ENCODE measurements around the gene BCAR3.
A peak's percentile ranks its signal among the peaks of the same experiment; 100 is the strongest.
"Not testable (repeated sequence)": the region's sequence is repeated elsewhere in the genome, so short reads cannot be mapped to it uniquely, and the experiment has no call there.

The BCAR3 gene

GRCh38 chr1:93676427-93676826, 5.2 kb downstream of the BCAR3 start:
- Histone ChIP-seq H2BK12ac (ENCODE audit: low read length in 2 of 2) (peak overlapping the region; percentile 38 to 69), H3K27ac (ENCODE audit: low read length, poor library complexity, severe bottlenecking) (no peak overlapping the region), H3K4me3 (ENCODE audit: insufficient read depth in 1 of 2, low read depth in 1 of 2, low read length in 2 of 2) (no peak overlapping the region), H3K9ac (ENCODE audit: low read length) (no peak overlapping the region), H3K79me1 (replicated peaks; ENCODE audit: low read length, poor library complexity, severe bottlenecking) (peaks cover 5% of the 10 kb centered on the region), H4K8ac (ENCODE audit: low read length) (peak overlapping the region; percentile 35), H3K27me3 (ENCODE audit: control insufficient read depth in 1 of 2, insufficient read depth in 1 of 2, low read length in 2 of 2) (no peaks in the 10 kb centered on the region), H3K4me2 (ENCODE audit: low read length, poor library complexity, severe bottlenecking) (no peak overlapping the region), H3K9me3 (ENCODE audit: control insufficient read depth, low read length) (no peaks in the 10 kb centered on the region), H3K23ac (ENCODE audit: low read length in 2 of 2) (no peak overlapping the region), H2BK120ac (ENCODE audit: low read depth, low read length) (no peak overlapping the region), H3K4ac (ENCODE audit: low read depth in 1 of 2, low read length in 2 of 2) (peak overlapping the region in 1 of 2 experiments; percentile 6), H2AFZ (ENCODE audit: low read depth, low read length) (no peak overlapping the region), H2BK5ac (ENCODE audit: low read depth, low read length, poor library complexity, severe bottlenecking) (no peak overlapping the region), H3K14ac (ENCODE audit: low read length in 2 of 2) (no peak overlapping the region), H4K91ac (ENCODE audit: low read length) (no peak overlapping the region), H3K18ac (ENCODE audit: low read depth in 1 of 2, low read length in 2 of 2) (peak overlapping the region in 1 of 2 experiments; percentile 83), H2AK5ac (ENCODE audit: low read length, severe bottlenecking) (no peak overlapping the region), H2BK15ac (ENCODE audit: low read depth, poor library complexity, severe bottlenecking) (no peak overlapping the region), H3K36me3 (ENCODE audit: control insufficient read depth in 1 of 2, insufficient read depth in 2 of 2, low read depth in 1 of 2, low read length in 2 of 2) (peaks cover 21 to 60% of the 10 kb centered on the region in 2 experiments), H3K4me1 (ENCODE audit: control insufficient read depth, insufficient read depth, low read depth, low read length) (peaks cover 26% of the 10 kb centered on the region)
- DNase-seq: no peak
- WGBS: 90% methylated on average over 6 of the region's 6 CpGs

GRCh38 chr1:93675931-93676330, 5.7 kb downstream of the BCAR3 start:
- Histone ChIP-seq H3K4me2 (ENCODE audit: low read length, poor library complexity, severe bottlenecking) (no peak overlapping the region), H3K4ac (ENCODE audit: low read depth in 1 of 2, low read length in 2 of 2) (no peak overlapping the region), H3K36me3 (ENCODE audit: control insufficient read depth in 1 of 2, insufficient read depth in 2 of 2, low read depth in 1 of 2, low read length in 2 of 2) (peaks cover 21 to 65% of the 10 kb centered on the region in 2 experiments), H2AK5ac (ENCODE audit: low read length, severe bottlenecking) (no peak overlapping the region), H3K4me3 (ENCODE audit: insufficient read depth in 1 of 2, low read depth in 1 of 2, low read length in 2 of 2) (no peak overlapping the region), H4K91ac (ENCODE audit: low read length) (no peak overlapping the region), H3K23ac (ENCODE audit: low read length in 2 of 2) (no peak overlapping the region), H3K79me1 (replicated peaks; ENCODE audit: low read length, poor library complexity, severe bottlenecking) (peaks cover 5% of the 10 kb centered on the region), H4K8ac (ENCODE audit: low read length) (no peak overlapping the region), H3K27ac (ENCODE audit: low read length, poor library complexity, severe bottlenecking) (no peak overlapping the region), H3K14ac (ENCODE audit: low read length in 2 of 2) (peak overlapping the region in 1 of 2 experiments; percentile 35), H2BK15ac (ENCODE audit: low read depth, poor library complexity, severe bottlenecking) (peak overlapping the region; percentile 13), H2AFZ (ENCODE audit: low read depth, low read length) (no peak overlapping the region), H2BK12ac (ENCODE audit: low read length in 2 of 2) (peak overlapping the region; percentile 38 to 69), H3K27me3 (ENCODE audit: control insufficient read depth in 1 of 2, insufficient read depth in 1 of 2, low read length in 2 of 2) (no peaks in the 10 kb centered on the region), H2BK5ac (ENCODE audit: low read depth, low read length, poor library complexity, severe bottlenecking) (no peak overlapping the region), H3K4me1 (ENCODE audit: control insufficient read depth, insufficient read depth, low read depth, low read length) (peaks cover 26% of the 10 kb centered on the region), H3K9me3 (ENCODE audit: control insufficient read depth, low read length) (no peaks in the 10 kb centered on the region), H3K9ac (ENCODE audit: low read length) (no peak overlapping the region), H3K18ac (ENCODE audit: low read depth in 1 of 2, low read length in 2 of 2) (peak overlapping the region in 1 of 2 experiments; percentile 83), H2BK120ac (ENCODE audit: low read depth, low read length) (no peak overlapping the region)
- peak; percentile 45 for DNase-seq
- 72% methylated on average over 5 of the region's 5 CpGs for WGBS

GRCh38 chr1:93675271-93675670, 6.4 kb downstream of the BCAR3 start:
- H2BK5ac ChIP-seq (ENCODE audit: low read depth, low read length, poor library complexity, severe bottlenecking): no peak overlapping the region
- no peak overlapping the region for H4K91ac ChIP-seq (ENCODE audit: low read length)
- no peak overlapping the region for H2BK12ac ChIP-seq (ENCODE audit: low read length in 2 of 2)
- H3K36me3 ChIP-seq (ENCODE audit: control insufficient read depth in 1 of 2, insufficient read depth in 2 of 2, low read depth in 1 of 2, low read length in 2 of 2): peaks cover 21 to 71% of the 10 kb centered on the region in 2 experiments
- H3K4me2 ChIP-seq (ENCODE audit: low read length, poor library complexity, severe bottlenecking): no peak overlapping the region
- H2AFZ ChIP-seq (ENCODE audit: low read depth, low read length): no peak overlapping the region
- H3K27me3 ChIP-seq (ENCODE audit: control insufficient read depth in 1 of 2, insufficient read depth in 1 of 2, low read length in 2 of 2): no peaks in the 10 kb centered on the region
- H3K4me1 ChIP-seq (ENCODE audit: control insufficient read depth, insufficient read depth, low read depth, low read length): peaks cover 27% of the 10 kb centered on the region
- H3K4ac ChIP-seq (ENCODE audit: low read depth in 1 of 2, low read length in 2 of 2): no peak overlapping the region
- peaks cover 5% of the 10 kb centered on the region for H3K79me1 ChIP-seq (replicated peaks; ENCODE audit: low read length, poor library complexity, severe bottlenecking)
- WGBS: 30% methylated on average over 2 of the region's 3 CpGs
- H3K9ac ChIP-seq (ENCODE audit: low read length): no peak overlapping the region
- peak overlapping the region in 1 of 2 experiments; percentile 35 for H3K14ac ChIP-seq (ENCODE audit: low read length in 2 of 2)
- no peak overlapping the region for H2BK120ac ChIP-seq (ENCODE audit: low read depth, low read length)
- H3K23ac ChIP-seq (ENCODE audit: low read length in 2 of 2): no peak overlapping the region
- no peak for DNase-seq
- no peak overlapping the region for H3K4me3 ChIP-seq (ENCODE audit: insufficient read depth in 1 of 2, low read depth in 1 of 2, low read length in 2 of 2)
- H3K27ac ChIP-seq (ENCODE audit: low read length, poor library complexity, severe bottlenecking): no peak overlapping the region
- H4K8ac ChIP-seq (ENCODE audit: low read length): peak overlapping the region; percentile 29
- H3K18ac ChIP-seq (ENCODE audit: low read depth in 1 of 2, low read length in 2 of 2): peak overlapping the region in 1 of 2 experiments; percentile 77
- H2BK15ac ChIP-seq (ENCODE audit: low read depth, poor library complexity, severe bottlenecking): no peak overlapping the region
- H3K9me3 ChIP-seq (ENCODE audit: control insufficient read depth, low read length): no peaks in the 10 kb centered on the region
- H2AK5ac ChIP-seq (ENCODE audit: low read length, severe bottlenecking): no peak overlapping the region

- not testable (repeated sequence) for H3K79me1 ChIP-seq (replicated peaks; ENCODE audit: low read length, poor library complexity, severe bottlenecking); H3K4ac ChIP-seq (ENCODE audit: low read depth in 1 of 2, low read length in 2 of 2); H3K23ac ChIP-seq (ENCODE audit: low read length in 2 of 2); H3K18ac ChIP-seq (ENCODE audit: low read depth in 1 of 2, low read length in 2 of 2); DNase-seq; H2BK5ac ChIP-seq (ENCODE audit: low read depth, low read length, poor library complexity, severe bottlenecking); H3K14ac ChIP-seq (ENCODE audit: low read length in 2 of 2); H3K27ac ChIP-seq (ENCODE audit: low read length, poor library complexity, severe bottlenecking); H2BK120ac ChIP-seq (ENCODE audit: low read depth, low read length); H3K27me3 ChIP-seq (ENCODE audit: control insufficient read depth in 1 of 2, insufficient read depth in 1 of 2, low read length in 2 of 2); H2AFZ ChIP-seq (ENCODE audit: low read depth, low read length); H3K4me2 ChIP-seq (ENCODE audit: low read length, poor library complexity, severe bottlenecking); H4K8ac ChIP-seq (ENCODE audit: low read length); H3K4me3 ChIP-seq (ENCODE audit: insufficient read depth in 1 of 2, low read depth in 1 of 2, low read length in 2 of 2); H2BK12ac ChIP-seq (ENCODE audit: low read length in 2 of 2); H3K9me3 ChIP-seq (ENCODE audit: control insufficient read depth, low read length); H4K91ac ChIP-seq (ENCODE audit: low read length); H2AK5ac ChIP-seq (ENCODE audit: low read length, severe bottlenecking); H2BK15ac ChIP-seq (ENCODE audit: low read depth, poor library complexity, severe bottlenecking)
- Histone ChIP-seq H3K36me3 (ENCODE audit: control insufficient read depth in 1 of 2, insufficient read depth in 2 of 2, low read depth in 1 of 2, low read length in 2 of 2) (peaks cover 21 to 73% of the 10 kb centered on the region in 2 experiments), H3K9ac (ENCODE audit: low read length) (peak overlapping the region; percentile 42), H3K4me1 (ENCODE audit: control insufficient read depth, insufficient read depth, low read depth, low read length) (peaks cover 28% of the 10 kb centered on the region)
- 98% methylated on average over 6 of the region's 6 CpGs for WGBS
These were observed 7.6 kb downstream of the BCAR3 start for GRCh38 chr1:93674071-93674470.

All from mesenchymal stem cell (in vitro differentiated cells and primary cell).